Renal pelvis (tissue), 4 donors: ENCODE results near the gene PRELP. TPM values are rescaled to one million over a fixed set of nuclear protein-coding genes. Genes with fewer than 3 reads are reported as not detected.
"Not testable (repeated sequence)": the region's sequence is repeated elsewhere in the genome, so short reads cannot be mapped to it uniquely, and the experiment has no call there.

Experiments
- DNase-seq: peaks from one replicate; pipeline ENCODE4 v3.0.0-alpha.2; 2013
- polyA plus RNA-seq, 3 donors: library from polyadenylated mRNA; unstranded; fragments of 120-200 nt; gene quantifications; one replicate each; pipeline ENCODE4 v1.2.1, GENCODE V29; 2013; ENCODE audit not compliant: insufficient read length in 3 of 3

Gene PRELP
- polyA plus RNA-seq, 3 donors, result 2.8 to 3.9 (median 3.4) TPM

GRCh38 chr1:203451836-203452784 lies 23.5 kb upstream of the PRELP start:
- DNase-seq, result no peak

- no peak for DNase-seq
Measured at GRCh38 chr1:203453016-203453415, 22.6 kb upstream of the PRELP start.

DNA sequence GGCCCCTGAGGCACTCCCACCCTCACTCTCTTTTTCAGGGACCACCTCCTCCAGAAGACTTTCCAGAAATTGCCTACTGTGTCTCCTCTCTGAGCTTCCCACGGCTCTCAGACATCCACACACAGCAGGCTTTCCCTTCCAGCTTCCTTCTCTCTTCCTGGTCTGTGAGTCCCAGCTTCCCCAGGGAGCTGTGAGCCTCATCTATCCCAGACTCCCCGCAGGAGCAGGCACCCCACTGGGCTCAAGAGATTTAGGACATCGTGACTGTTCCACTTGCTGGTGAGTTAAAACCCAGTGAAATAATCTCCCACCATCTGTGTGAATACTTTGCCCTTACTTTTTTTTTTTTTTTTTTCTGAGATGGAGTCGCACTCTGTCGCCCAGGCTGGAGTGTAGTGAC lies 22.0 kb upstream of the PRELP start:
- DNase-seq, result no peak

DNA sequence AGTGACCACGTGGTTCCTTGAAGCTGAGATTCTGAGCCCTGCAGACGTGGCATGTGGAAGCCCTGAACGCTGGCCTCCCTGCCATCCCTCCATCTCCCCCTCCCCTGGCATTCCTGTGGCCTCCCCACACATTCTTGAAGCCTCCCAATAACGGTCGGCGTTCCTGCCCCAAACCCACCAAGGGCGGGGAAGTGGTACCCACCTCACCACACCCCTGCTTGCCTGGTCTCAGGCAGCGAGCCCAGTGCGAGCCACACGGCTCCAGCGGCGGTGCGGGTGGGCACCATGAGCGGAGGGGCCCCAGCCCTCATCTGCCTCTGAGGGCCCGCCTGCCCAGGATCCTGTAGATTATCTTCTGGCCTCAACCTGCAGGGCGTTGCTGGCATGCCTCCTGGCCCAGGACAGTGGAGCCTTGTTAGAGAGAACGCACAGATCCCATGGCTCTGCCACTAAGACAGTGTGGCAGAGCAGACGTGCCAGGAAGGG lies 20.6 kb upstream of the PRELP start:
- no peak for DNase-seq

DNA sequence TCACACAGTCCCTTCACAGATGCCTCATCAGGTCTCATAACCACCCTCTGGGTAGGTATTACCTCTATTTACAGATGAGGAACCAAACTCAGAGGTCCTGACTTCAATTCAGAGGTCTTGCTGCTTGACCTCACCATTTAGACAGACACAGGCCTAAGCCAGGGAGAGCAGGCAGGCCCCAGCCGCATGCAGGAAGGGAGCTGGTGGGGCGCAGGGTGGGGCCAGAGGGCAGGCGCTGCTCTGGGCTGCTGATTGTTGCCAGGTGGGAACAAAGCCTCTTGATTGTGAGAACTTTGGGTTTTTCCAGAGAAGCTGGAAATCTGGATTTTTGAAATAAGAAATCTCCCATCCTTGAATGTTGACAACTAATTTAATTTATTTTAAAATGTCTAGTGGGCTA lies 19.9 kb upstream of the PRELP start:
- no peak for DNase-seq

GRCh38 chr1:203456577-203456976 lies 19.0 kb upstream of the PRELP start:
- no peak for DNase-seq

- no peak for DNase-seq
Measured at GRCh38 chr1:203458078-203458477, 17.5 kb upstream of the PRELP start.

GRCh38 chr1:203459671-203460201 lies 15.9 kb upstream of the PRELP start:
- no peak for DNase-seq

GRCh38 chr1:203461717-203462116 lies 13.9 kb upstream of the PRELP start:
- no peak for DNase-seq

GRCh38 chr1:203462143-203462542 lies 13.5 kb upstream of the PRELP start:
- no peak for DNase-seq

GRCh38 chr1:203462878-203463277 lies 12.7 kb upstream of the PRELP start:
- no peak for DNase-seq

DNA sequence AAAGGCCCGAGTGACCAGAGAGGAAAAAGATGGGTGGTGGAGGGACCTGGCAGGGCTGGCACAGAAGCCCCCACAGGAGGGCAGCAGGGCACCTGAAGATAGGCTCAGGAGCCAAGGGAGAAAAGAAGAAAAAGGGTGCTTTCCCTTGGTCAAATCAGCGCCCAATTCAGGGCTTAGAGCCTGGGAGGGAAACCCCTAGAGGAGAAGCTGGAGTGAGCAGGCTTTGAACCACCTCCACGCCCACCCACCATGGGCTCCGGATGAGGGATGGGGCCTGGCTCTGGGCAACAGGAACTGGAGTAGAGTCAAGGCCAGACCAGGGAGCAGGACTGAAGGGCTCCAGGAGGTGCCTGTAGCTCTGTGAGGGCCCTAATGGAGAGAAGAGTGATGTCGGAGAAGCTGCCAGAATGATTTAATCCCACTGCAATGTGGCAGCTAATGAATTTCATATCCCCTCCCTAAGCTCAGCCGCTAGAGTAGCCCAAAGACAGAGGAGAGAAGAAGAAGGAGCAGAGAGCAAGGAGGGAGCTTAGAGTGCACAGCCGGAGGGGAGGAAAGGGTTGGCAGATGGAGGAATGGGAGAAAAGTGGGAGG lies 12.0 kb upstream of the PRELP start:
- no peak for DNase-seq

- DNase-seq, result no peak
Measured at GRCh38 chr1:203464226-203464625, 11.4 kb upstream of the PRELP start.

DNA sequence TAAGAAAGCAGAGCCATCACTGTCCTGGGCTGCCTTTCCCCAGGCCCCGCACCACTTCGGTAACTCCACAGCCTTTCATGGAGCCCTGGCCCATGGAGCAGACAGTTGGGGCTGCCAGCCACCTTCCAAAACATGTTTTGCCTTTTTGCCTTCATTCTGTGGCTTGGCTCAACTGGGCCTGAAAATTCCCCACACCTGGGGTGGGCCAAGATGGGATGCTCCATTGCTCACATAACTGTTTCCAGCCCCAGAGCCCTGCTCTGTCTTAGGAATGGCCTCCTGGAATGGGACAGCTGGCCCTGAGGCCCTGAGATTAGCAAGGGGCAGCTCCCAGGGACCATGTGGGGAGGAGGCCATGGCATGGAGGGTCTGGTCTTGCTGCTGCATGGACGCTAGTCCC lies 10.9 kb upstream of the PRELP start:
- no peak for DNase-seq

GRCh38 chr1:203465146-203465798 lies 10.3 kb upstream of the PRELP start:
- no peak for DNase-seq

GRCh38 chr1:203465948-203466347 lies 9.7 kb upstream of the PRELP start:
- DNase-seq, result peak; percentile 76

- not testable (repeated sequence) for DNase-seq
Measured at GRCh38 chr1:203466906-203467549, 8.6 kb upstream of the PRELP start.

DNA sequence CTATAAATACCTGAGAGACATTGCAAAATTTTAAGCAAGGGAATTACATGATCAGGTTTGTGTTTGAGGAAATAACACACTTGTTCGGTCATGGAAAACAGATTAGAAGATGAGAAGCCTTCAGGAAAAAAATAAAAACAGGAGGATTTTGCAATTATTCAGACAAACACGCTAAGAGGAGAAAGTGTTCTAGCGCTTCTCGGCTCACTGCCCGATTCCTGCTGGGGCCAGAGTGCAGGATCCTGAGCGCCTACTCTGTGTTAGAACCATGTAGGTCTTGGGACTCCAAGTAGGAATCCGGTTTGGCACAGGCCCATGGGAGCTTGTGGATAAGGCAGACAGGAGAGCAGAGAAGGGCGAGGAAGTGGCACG lies 8.1 kb upstream of the PRELP start:
- no peak for DNase-seq

DNA sequence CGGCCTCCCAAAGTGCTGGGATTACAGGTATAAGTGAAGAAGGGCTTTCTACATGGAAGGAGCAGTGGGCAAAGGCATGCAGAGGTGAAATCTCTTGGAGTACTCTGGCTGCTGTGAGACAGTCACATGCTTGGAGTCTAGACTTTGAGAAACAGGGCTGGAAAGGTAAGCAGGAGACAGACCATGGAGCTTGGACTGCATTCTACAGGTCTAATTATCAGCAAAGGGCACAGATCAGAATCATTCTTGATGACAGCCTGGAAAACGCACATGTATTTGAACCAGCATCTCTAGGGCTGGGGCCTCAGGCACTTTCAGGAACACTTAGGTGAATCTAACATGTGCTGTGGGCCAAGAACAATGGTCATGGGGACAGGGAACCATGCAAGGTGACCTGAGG lies 7.3 kb upstream of the PRELP start:
- no peak for DNase-seq

- DNase-seq, result no peak
Measured at GRCh38 chr1:203470240-203470639, 5.4 kb upstream of the PRELP start.

DNA sequence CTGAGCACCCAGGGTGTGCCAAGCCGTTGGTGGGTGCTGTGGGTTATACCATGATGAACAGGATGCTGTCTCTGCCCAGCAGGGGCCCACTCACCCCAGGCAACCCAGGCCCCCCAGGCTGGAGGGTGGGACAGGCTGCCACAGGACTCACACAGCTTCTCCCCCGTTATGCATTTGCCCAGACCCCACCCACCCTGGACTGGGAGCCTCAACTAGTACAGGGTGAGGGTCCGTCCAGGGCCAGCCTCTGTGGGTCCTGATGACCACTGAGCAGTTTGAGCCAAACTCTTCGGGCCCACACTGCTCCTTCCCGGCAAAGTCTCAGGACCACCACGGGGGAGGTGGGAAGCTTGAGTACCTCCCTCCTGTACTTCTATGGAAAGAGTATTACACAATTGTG lies 3.8 kb upstream of the PRELP start:
- no peak for DNase-seq

DNA sequence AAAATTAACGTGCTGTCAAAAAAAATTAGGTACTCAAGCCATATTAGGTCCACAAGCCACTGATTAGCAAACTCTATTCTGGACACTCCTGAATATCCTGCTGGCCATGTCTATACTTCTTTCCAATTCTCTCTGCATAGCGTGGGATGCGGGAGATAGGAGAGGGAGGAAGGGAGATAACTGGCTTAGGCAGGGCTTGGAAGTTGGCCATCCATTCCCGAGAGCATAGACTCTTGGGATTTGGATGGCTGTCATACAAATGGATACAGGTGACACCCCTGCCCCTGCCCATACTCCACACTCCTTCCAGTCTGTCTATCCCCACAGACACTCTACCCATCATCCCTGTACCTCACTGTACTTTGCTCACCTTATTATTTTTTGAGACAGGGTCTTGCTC lies 2.3 kb upstream of the PRELP start:
- no peak for DNase-seq
